Vagina (tissue), 2 donors: ENCODE results near the gene COL23A1.

Source experiments
- CTCF ChIP-seq, 3 experiments: fragments of 450-650 bp in 2 of 3; fragments of 200-600 bp in 1 of 3; sonication (generic) in 1 of 3; IDR thresholded peaks; one replicate each; pipeline ENCODE4 v1.5.1; 2017 to 2019; ENCODE audit warnings: antibody characterized with exemption in 3 of 3, mild to moderate bottlenecking in 2 of 3, moderate library complexity in 2 of 3
- POLR2A ChIP-seq, 2 donors: fragments of 450-650 bp; IDR thresholded peaks; one replicate each; pipeline ENCODE4 v1.6.1; 2017; ENCODE audit warnings: antibody characterized with exemption in 2 of 2, mild to moderate bottlenecking in 2 of 2, moderate library complexity in 2 of 2
- POLR2AphosphoS5 ChIP-seq, 2 donors: sonication (generic); formaldehyde crosslinking; IDR thresholded peaks; one replicate each; pipeline ENCODE4 v1.9.0; 2017; ENCODE audit warnings: antibody characterized with exemption in 2 of 2, mild to moderate bottlenecking in 2 of 2, low read depth in 1 of 2; ENCODE audit not compliant: insufficient read depth in 1 of 2

- TF ChIP-seq POLR2A (IDR thresholded peaks at IDR 0.05): no peak
- no peak for TF ChIP-seq CTCF (IDR thresholded peaks at IDR 0.05)
- TF ChIP-seq POLR2AphosphoS5 (IDR thresholded peaks at IDR 0.05; ENCODE audit: insufficient read depth in 1 of 2, low read depth in 1 of 2): no peak
These were observed 253.3 kb downstream of the COL23A1 start for GRCh38 chr5:178336889-178337288.
